Measurements from ENCODE around the gene KIF20B.

GRCh38 chr10:89755374-89755773, 54.0 kb downstream of the KIF20B start:
- no peak for TF ChIP-seq POLR2A (IDR thresholded peaks at IDR 0.05)
- no peak for TF ChIP-seq CTCF (IDR thresholded peaks at IDR 0.05)
- TF ChIP-seq EP300 (IDR thresholded peaks at IDR 0.05) = no peak
